BLaER1 (cell line): Measurements from ENCODE around the gene FYB2.

ENCODE experiments used
- H3K27ac ChIP-seq: shearing (Covaris generic); formaldehyde crosslinking; 2 replicates; pipeline ENCODE4 v1.8.1; 2022
- H3K27me3 ChIP-seq: shearing (Covaris generic); formaldehyde crosslinking; 2 replicates; pipeline ENCODE4 v1.8.1; 2022
- H3K36me3 ChIP-seq: shearing (Covaris generic); formaldehyde crosslinking; 2 replicates; pipeline ENCODE4 v1.8.1; 2022
- H3K4me1 ChIP-seq: shearing (Covaris generic); formaldehyde crosslinking; 2 replicates; pipeline ENCODE4 v1.8.1; 2022
- H3K4me2 ChIP-seq: shearing (Covaris generic); formaldehyde crosslinking; 2 replicates; pipeline ENCODE4 v1.8.1; 2022
- H3K4me3 ChIP-seq: shearing (Covaris generic); formaldehyde crosslinking; 2 replicates; pipeline ENCODE4 v1.8.1; 2022
- H3K9ac ChIP-seq: shearing (Covaris generic); formaldehyde crosslinking; 2 replicates; pipeline ENCODE4 v1.8.1; 2022
- H3K9me3 ChIP-seq: shearing (Covaris generic); formaldehyde crosslinking; 2 replicates; pipeline ENCODE4 v1.8.1; 2022
- H4K20me1 ChIP-seq: shearing (Covaris generic); formaldehyde crosslinking; 2 replicates; pipeline ENCODE4 v1.8.1; 2022
- Cebpa-rat ChIP-seq: shearing (Covaris generic); IDR thresholded peaks from 2 replicates; pipeline ENCODE4 v1.8.1; 2022

The FYB2 gene

GRCh38 chr1:56799605-56800400 is 19.4 kb downstream of the FYB2 start:
- no peaks in the 10 kb centered on the region for H3K4me1 ChIP-seq
- H3K36me3 ChIP-seq: no peaks in the 10 kb centered on the region
- no peak overlapping the region for H3K27ac ChIP-seq
- no peak overlapping the region for H3K4me3 ChIP-seq
- H3K9me3 ChIP-seq: no peaks in the 10 kb centered on the region
- no peak overlapping the region for H3K4me2 ChIP-seq
- H3K9ac ChIP-seq: no peak overlapping the region
- H4K20me1 ChIP-seq: no peaks in the 10 kb centered on the region
- H3K27me3 ChIP-seq: no peaks in the 10 kb centered on the region
- TF ChIP-seq Cebpa-rat: no peak

- Histone ChIP-seq H3K4me2 (no peak overlapping the region), H3K9me3 (no peaks in the 10 kb centered on the region), H3K36me3 (no peaks in the 10 kb centered on the region), H3K4me3 (no peak overlapping the region), H3K9ac (no peak overlapping the region), H3K27me3 (no peaks in the 10 kb centered on the region), H4K20me1 (no peaks in the 10 kb centered on the region), H3K4me1 (no peaks in the 10 kb centered on the region), H3K27ac (no peak overlapping the region)
- no peak for TF ChIP-seq Cebpa-rat
These were observed 21.1 kb downstream of the FYB2 start for GRCh38 chr1:56798053-56798471.

- H3K36me3 ChIP-seq: no peaks in the 10 kb centered on the region
- no peak overlapping the region for H3K4me3 ChIP-seq
- H3K4me1 ChIP-seq: no peaks in the 10 kb centered on the region
- H3K27me3 ChIP-seq: no peaks in the 10 kb centered on the region
- no peaks in the 10 kb centered on the region for H4K20me1 ChIP-seq
- H3K4me2 ChIP-seq: no peak overlapping the region
- H3K9ac ChIP-seq: no peak overlapping the region
- no peak overlapping the region for H3K27ac ChIP-seq
- H3K9me3 ChIP-seq: no peaks in the 10 kb centered on the region
- no peak for TF ChIP-seq Cebpa-rat
These were observed 22.0 kb downstream of the FYB2 start for GRCh38 chr1:56797065-56797685.

GRCh38 chr1:56795870-56796269 is 23.3 kb downstream of the FYB2 start:
- H3K4me2 ChIP-seq: no peak overlapping the region
- no peak overlapping the region for H3K4me3 ChIP-seq
- no peaks in the 10 kb centered on the region for H3K27me3 ChIP-seq
- no peaks in the 10 kb centered on the region for H4K20me1 ChIP-seq
- no peak overlapping the region for H3K27ac ChIP-seq
- no peaks in the 10 kb centered on the region for H3K4me1 ChIP-seq
- no peaks in the 10 kb centered on the region for H3K36me3 ChIP-seq
- no peak for TF ChIP-seq Cebpa-rat
- no peaks in the 10 kb centered on the region for H3K9me3 ChIP-seq
- no peak overlapping the region for H3K9ac ChIP-seq

GRCh38 chr1:56790036-56790435 is 29.2 kb downstream of the FYB2 start:
- Histone ChIP-seq H3K4me3 (no peak overlapping the region), H3K27me3 (no peaks in the 10 kb centered on the region), H3K27ac (no peak overlapping the region), H3K9me3 (no peaks in the 10 kb centered on the region), H3K4me1 (peaks cover 9% of the 10 kb centered on the region), H3K9ac (no peak overlapping the region), H3K4me2 (no peak overlapping the region), H3K36me3 (no peaks in the 10 kb centered on the region), H4K20me1 (no peaks in the 10 kb centered on the region)
- TF ChIP-seq Cebpa-rat: no peak

- no peaks in the 10 kb centered on the region for H3K9me3 ChIP-seq
- peaks cover 9% of the 10 kb centered on the region for H3K4me1 ChIP-seq
- no peak overlapping the region for H3K9ac ChIP-seq
- no peak overlapping the region for H3K4me3 ChIP-seq
- H3K27me3 ChIP-seq: no peaks in the 10 kb centered on the region
- no peaks in the 10 kb centered on the region for H4K20me1 ChIP-seq
- H3K4me2 ChIP-seq: peak overlapping the region; percentile 49
- no peak for TF ChIP-seq Cebpa-rat
- no peak overlapping the region for H3K27ac ChIP-seq
- H3K36me3 ChIP-seq: no peaks in the 10 kb centered on the region
These were observed 30.6 kb downstream of the FYB2 start for GRCh38 chr1:56788588-56788987.

GRCh38 chr1:56788102-56788501 is 31.1 kb downstream of the FYB2 start:
- Histone ChIP-seq H3K27ac (no peak overlapping the region), H3K9me3 (no peaks in the 10 kb centered on the region), H3K36me3 (no peaks in the 10 kb centered on the region), H3K4me1 (peaks cover 9% of the 10 kb centered on the region), H3K4me3 (no peak overlapping the region), H3K27me3 (no peaks in the 10 kb centered on the region), H4K20me1 (no peaks in the 10 kb centered on the region), H3K9ac (no peak overlapping the region), H3K4me2 (peak overlapping the region; percentile 49)
- no peak for TF ChIP-seq Cebpa-rat

- H3K9me3 ChIP-seq: no peaks in the 10 kb centered on the region
- no peak overlapping the region for H3K27ac ChIP-seq
- H3K36me3 ChIP-seq: no peaks in the 10 kb centered on the region
- no peaks in the 10 kb centered on the region for H4K20me1 ChIP-seq
- H3K4me2 ChIP-seq: no peak overlapping the region
- H3K9ac ChIP-seq: no peak overlapping the region
- H3K27me3 ChIP-seq: no peaks in the 10 kb centered on the region
- H3K4me3 ChIP-seq: no peak overlapping the region
- TF ChIP-seq Cebpa-rat: no peak
- peaks cover 9% of the 10 kb centered on the region for H3K4me1 ChIP-seq
These were observed 31.9 kb downstream of the FYB2 start for GRCh38 chr1:56787330-56787729.

GRCh38 chr1:56782773-56783172 is 36.4 kb downstream of the FYB2 start:
- no peaks in the 10 kb centered on the region for H3K9me3 ChIP-seq
- no peak overlapping the region for H3K4me2 ChIP-seq
- no peak overlapping the region for H3K27ac ChIP-seq
- H3K9ac ChIP-seq: no peak overlapping the region
- no peaks in the 10 kb centered on the region for H4K20me1 ChIP-seq
- no peaks in the 10 kb centered on the region for H3K36me3 ChIP-seq
- no peak for TF ChIP-seq Cebpa-rat
- H3K4me1 ChIP-seq: no peaks in the 10 kb centered on the region
- no peaks in the 10 kb centered on the region for H3K27me3 ChIP-seq
- H3K4me3 ChIP-seq: no peak overlapping the region

- Histone ChIP-seq H3K4me3 (no peak overlapping the region), H3K4me1 (no peaks in the 10 kb centered on the region), H3K27me3 (no peaks in the 10 kb centered on the region), H3K9ac (no peak overlapping the region), H3K27ac (no peak overlapping the region), H3K4me2 (no peak overlapping the region), H4K20me1 (no peaks in the 10 kb centered on the region), H3K9me3 (no peaks in the 10 kb centered on the region), H3K36me3 (no peaks in the 10 kb centered on the region)
- TF ChIP-seq Cebpa-rat: no peak
These were observed 38.4 kb downstream of the FYB2 start for GRCh38 chr1:56780826-56781225.
